Measurements from ENCODE around the gene USP40. TPM values are rescaled to one million over a fixed set of nuclear protein-coding genes. Genes with fewer than 3 reads are reported as not detected.

Gene USP40
- total and polyA plus RNA-seq, 2 of the 8 experiments (the other 6 are each of a cell fraction or from before 2014, with no cell fraction given): 12.0 to 15.7 TPM

DNA sequence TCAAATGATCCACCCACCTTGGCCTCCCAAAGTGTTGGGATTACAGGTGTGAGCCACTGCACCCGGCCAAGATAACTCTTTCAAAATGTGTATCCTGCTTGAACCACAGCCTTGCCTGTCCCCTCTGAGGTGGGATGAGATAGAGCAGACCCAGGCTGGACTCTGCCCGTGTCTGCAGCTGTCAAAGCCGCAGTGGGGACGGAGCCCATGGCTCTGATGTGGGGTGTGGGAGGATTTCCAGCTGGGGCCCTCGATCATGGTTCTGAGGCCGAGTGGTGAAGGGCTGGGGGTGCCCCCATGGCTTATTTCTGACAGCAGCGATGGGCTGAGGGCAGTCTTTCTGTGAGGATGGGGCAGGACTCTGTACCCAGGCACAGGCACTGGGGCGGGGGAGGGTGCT lies 107.8 kb downstream of the USP40 start:
- Histone ChIP-seq H3K79me1 (ENCODE audit: low read depth, low read length) (no peaks in the 10 kb centered on the region), H2BK120ac (replicated peaks; ENCODE audit: low read depth, low read length) (no peak overlapping the region), H4K5ac (ENCODE audit: insufficient read length, low read depth, low read length) (no peak overlapping the region), H3K79me2 (ENCODE audit: control insufficient read depth in 1 of 2, insufficient read depth in 2 of 2, low read length in 2 of 2) (no peaks in the 10 kb centered on the region), H3K23ac (ENCODE audit: insufficient read length) (no peak overlapping the region), H3K18ac (ENCODE audit: extremely low read depth, low read length) (no peak overlapping the region), H2BK20ac (ENCODE audit: low read length) (no peak overlapping the region), H3K4me1 (replicated peaks in 1 of 4; ENCODE audit: control insufficient read depth in 3 of 4, insufficient read depth in 4 of 4, low read length in 3 of 4) (no peaks in the 10 kb centered on the region), H3K4ac (replicated peaks; ENCODE audit: insufficient read length, low read depth, low read length) (no peak overlapping the region), H2AK5ac (ENCODE audit: low read depth, low read length) (no peak overlapping the region), H3K9ac (replicated peaks in 1 of 4; ENCODE audit: extremely low read depth in 1 of 4, low read depth in 3 of 4, low read length in 3 of 4) (no peak overlapping the region), H3K4me3 (ENCODE audit: extremely low read depth in 1 of 4, insufficient read depth in 2 of 4, low read depth in 3 of 4, low read length in 4 of 4) (no peak overlapping the region), H2AFZ (ENCODE audit: low read length) (no peak overlapping the region), H2BK15ac (ENCODE audit: low read length) (no peak overlapping the region), H3K27ac (ENCODE audit: low read depth, low read length) (no peak overlapping the region), H3K9me3 (ENCODE audit: insufficient read depth in 2 of 2, low read depth in 1 of 2, low read length in 1 of 2) (no peaks in the 10 kb centered on the region), H3K4me2 (ENCODE audit: insufficient read depth in 1 of 2, low read depth in 2 of 2, low read length in 2 of 2) (no peak overlapping the region), H4K8ac (ENCODE audit: extremely low read depth, insufficient read depth, low read length) (no peak overlapping the region), H2BK5ac (ENCODE audit: low read depth, low read length) (no peak overlapping the region), H4K20me1 (replicated peaks in 1 of 2; ENCODE audit: control insufficient read depth in 1 of 2, insufficient read depth in 2 of 2, low read length in 2 of 2) (peaks cover 0 to 2% of the 10 kb centered on the region in 2 experiments), H2BK12ac (ENCODE audit: low read depth, low read length) (no peak overlapping the region), H3K36me3 (ENCODE audit: control insufficient read depth in 2 of 4, insufficient read depth in 4 of 4, low read length in 3 of 4) (peaks cover 0 to 8% (median 4%) of the 10 kb centered on the region in 4 experiments; a peak in 4 of 8 replicates), H4K91ac (replicated peaks; ENCODE audit: insufficient read length, low read length) (no peak overlapping the region), H3K56ac (replicated peaks; ENCODE audit: insufficient read length, low read depth, low read length) (no peak overlapping the region), H3K27me3 (replicated peaks in 1 of 4; ENCODE audit: control insufficient read depth in 3 of 4, extremely low read depth in 1 of 4, insufficient read depth in 3 of 4, low read length in 3 of 4) (no peaks in the 10 kb centered on the region), H3K23me2 (ENCODE audit: low read depth, low read length) (peaks cover 2% of the 10 kb centered on the region; the same call in 1 of the 2 replicates), H3K14ac (ENCODE audit: insufficient read length) (no peak overlapping the region)
- WGBS, 2 experiments (ENCODE audit: extremely low coverage in 1 of 2, insufficient coverage in 1 of 2, insufficient read length in 1 of 2, insufficient replicate concordance in 2 of 2, low coverage in 1 of 2, low lambda C conversion rate in 2 of 2, missing lambda C conversion rate in 1 of 2): 89% methylated on average over 8 of the region's 8 CpGs; no CpG with 5 or more reads in 1 of the 2 experiments
- CTCF ChIA-PET (ENCODE audit: partially characterized antibody): interaction anchor here (0.7 to 4.5 kb wide), 2 partner anchors 11 to 572 kb away, joined by 3 to 25 read pairs; no protein-coding TSS in a partner anchor
- DNase-seq (ENCODE audit: low read depth in 1 of 2, low spot score in 2 of 2) (no peak), FAIRE-seq (no peak)
- POLR2A ChIA-PET (ENCODE audit: partially characterized antibody): no interaction called here
